Putamen (tissue), 1 donor: Measurements from ENCODE around the gene SPRYD4.
A peak's percentile ranks its signal among the peaks of the same experiment; 100 is the strongest.

Experiments used
- DNase-seq: peaks from one replicate; pipeline ENCODE4 v3.0.0-alpha.2; 2016; ENCODE audit warnings: low spot score

Gene SPRYD4

DNA sequence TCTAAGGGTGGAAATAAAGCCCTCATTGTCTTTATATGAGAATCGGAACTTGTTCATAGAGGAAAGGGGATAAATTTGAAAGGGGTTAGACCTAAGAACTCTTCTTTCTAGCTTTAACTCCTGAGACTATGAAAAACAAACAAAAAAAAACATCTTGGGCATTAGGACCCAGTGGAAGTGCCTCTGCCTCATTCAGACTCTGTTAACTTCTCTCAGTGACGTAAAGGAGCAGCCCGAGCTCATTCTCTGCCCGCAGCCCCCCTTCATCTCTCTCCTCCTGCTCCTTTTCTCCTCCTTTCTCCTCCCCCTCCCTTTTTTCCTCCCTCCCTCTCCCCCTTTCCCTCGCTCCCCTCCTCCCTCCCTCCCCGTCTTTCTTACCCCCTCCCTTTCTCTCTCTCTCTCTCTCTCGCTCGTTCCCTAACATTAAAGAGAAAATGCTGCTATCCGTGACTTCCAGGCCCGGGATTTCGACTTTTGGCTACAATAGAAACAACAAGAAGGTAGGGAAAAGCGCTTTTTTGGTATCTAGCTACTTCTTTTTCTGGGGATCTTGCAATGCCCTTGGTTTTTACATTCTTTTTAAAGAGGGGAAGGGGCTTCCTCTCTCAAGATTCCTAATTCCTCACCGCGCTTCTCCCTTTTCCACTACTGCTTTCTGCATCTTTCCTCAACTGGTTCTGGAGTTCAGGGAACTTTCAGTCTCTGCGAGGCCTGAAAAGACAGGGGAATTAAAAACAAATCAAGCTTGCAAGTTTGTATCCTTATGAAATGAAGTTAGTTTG, 53.4 kb downstream of the SPRYD4 start, which contains the start of gene RBMS2:
RBMS2 (plus strand) TSS at position 231 of the 782 bp plus-strand sequence; CDS start at position 435, 204 bp downstream.
- peak; percentile 80 for DNase-seq

- DNase-seq, result no peak
Measured at GRCh38 chr12:56522411-56523193, 54.2 kb downstream of the SPRYD4 start.

DNA sequence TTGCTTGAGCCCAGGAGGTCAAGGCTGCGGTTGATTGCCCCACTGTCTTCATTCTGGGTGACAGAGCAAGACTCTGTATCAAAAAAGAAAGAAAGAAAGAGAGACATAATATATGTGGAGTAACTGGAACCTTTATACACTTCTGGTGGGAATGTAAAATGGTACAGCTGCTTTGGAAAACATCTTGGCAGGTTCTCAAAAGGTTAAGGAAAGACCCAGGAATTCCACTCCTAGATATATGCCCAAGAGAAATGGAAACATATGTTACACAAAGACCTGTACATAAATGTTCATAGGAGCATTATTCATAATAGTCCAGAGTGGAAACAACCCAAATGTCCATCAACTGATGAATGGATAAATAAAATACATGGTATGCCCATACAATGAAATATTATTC, 60.5 kb downstream of the SPRYD4 start:
- no peak for DNase-seq
